Neuronal stem cell (in vitro differentiated cells): ENCODE measurements around the gene PKMYT1.

Experiments used
- DNase-seq: peaks from one replicate; pipeline ENCODE4 v3.0.0-alpha.2; 2013; ENCODE audit warnings: low spot score
- H2AFZ ChIP-seq: one replicate; pipeline ENCODE4 v1.6.1; 2013; ENCODE audit warnings: mild to moderate bottlenecking, low read length, inconsistent platforms
- H2AK5ac ChIP-seq: 2 replicates; pipeline ENCODE4 v1.6.1; 2013; ENCODE audit warnings: low read depth, mild to moderate bottlenecking, inconsistent platforms, low read length, moderate library complexity, mixed read lengths
- H2BK120ac ChIP-seq: 2 replicates; pipeline ENCODE4 v1.6.1; 2013; ENCODE audit warnings: low read depth, mild to moderate bottlenecking, inconsistent platforms, low read length, moderate library complexity, mixed read lengths
- H2BK12ac ChIP-seq: one replicate; pipeline ENCODE4 v1.6.1; 2013; ENCODE audit warnings: low read length, inconsistent platforms
- H2BK15ac ChIP-seq: 2 replicates; pipeline ENCODE4 v1.6.1; 2013; ENCODE audit warnings: mild to moderate bottlenecking, low read length, inconsistent platforms, mixed read lengths
- H2BK5ac ChIP-seq: one replicate; pipeline ENCODE4 v1.6.1; 2013; ENCODE audit warnings: inconsistent platforms, mild to moderate bottlenecking, low read length, moderate library complexity
- H3K14ac ChIP-seq: one replicate; pipeline ENCODE4 v1.6.1; 2013; ENCODE audit warnings: low read length, inconsistent platforms
- H3K18ac ChIP-seq: 2 replicates; pipeline ENCODE4 v1.6.1; 2013; ENCODE audit warnings: low read length, inconsistent platforms
- H3K23ac ChIP-seq: 2 replicates; pipeline ENCODE4 v1.6.1; 2013; ENCODE audit warnings: low read depth, mild to moderate bottlenecking, mixed read lengths, low read length, inconsistent platforms; ENCODE audit not compliant: poor library complexity
- H3K27ac ChIP-seq: replicated peaks from 3 replicates; pipeline ENCODE4 v1.5.1; 2013; ENCODE audit warnings: low read length, inconsistent platforms
- H3K27me3 ChIP-seq, 3 experiments: 2 replicates each; pipeline ENCODE4 v1.6.1; 2013; ENCODE audit warnings: low read length in 3 of 3, mild to moderate bottlenecking in 2 of 3, inconsistent platforms in 1 of 3, low read depth in 1 of 3, mixed read lengths in 1 of 3, moderate library complexity in 1 of 3; ENCODE audit not compliant: control insufficient read depth in 3 of 3, insufficient read depth in 3 of 3
- H3K36me3 ChIP-seq, 2 donors: replicated peaks in 1 of 2; 2 replicates each; pipeline ENCODE4 v1.6.1; 2013; ENCODE audit warnings: low read length in 2 of 2; ENCODE audit not compliant: control insufficient read depth in 2 of 2, insufficient read depth in 2 of 2
- H3K4ac ChIP-seq: 2 replicates; pipeline ENCODE4 v1.6.1; 2013; ENCODE audit warnings: inconsistent platforms, mild to moderate bottlenecking, low read length, moderate library complexity
- H3K4me1 ChIP-seq, 2 donors: 1 replicate in 1 of 2; 2 replicates in 1 of 2; pipeline ENCODE4 v1.6.1; 2013; ENCODE audit warnings: low read length in 2 of 2, low read depth in 1 of 2; ENCODE audit not compliant: control insufficient read depth in 2 of 2, insufficient read depth in 1 of 2
- H3K4me2 ChIP-seq: one replicate; pipeline ENCODE4 v1.6.1; 2013; ENCODE audit warnings: mild to moderate bottlenecking, low read length, inconsistent platforms; ENCODE audit not compliant: insufficient read depth, poor library complexity, severe bottlenecking
- H3K4me3 ChIP-seq, 2 donors: 2 replicates each; pipeline ENCODE4 v1.5.1; 2013; ENCODE audit warnings: low read length in 2 of 2, mild to moderate bottlenecking in 2 of 2, inconsistent platforms in 1 of 2, moderate library complexity in 1 of 2
- H3K79me1 ChIP-seq: one replicate; pipeline ENCODE4 v1.6.1; 2013; ENCODE audit warnings: low read depth, mild to moderate bottlenecking, inconsistent platforms, low read length, moderate library complexity
- H3K9ac ChIP-seq: one replicate; pipeline ENCODE4 v1.6.1; 2013; ENCODE audit warnings: mild to moderate bottlenecking, low read depth, low read length, inconsistent platforms; ENCODE audit not compliant: poor library complexity
- H3K9me3 ChIP-seq, 2 donors: replicated peaks in 1 of 2; 2 replicates each; pipeline versions ENCODE3 to v1.6.1; 2013; ENCODE audit warnings: low read length in 2 of 2, mild to moderate bottlenecking in 2 of 2, inconsistent platforms in 1 of 2, low read depth in 1 of 2, mixed read lengths in 1 of 2, moderate library complexity in 1 of 2; ENCODE audit not compliant: control insufficient read depth in 2 of 2, insufficient read depth in 1 of 2
- H4K8ac ChIP-seq: one replicate; pipeline ENCODE4 v1.6.1; 2013; ENCODE audit warnings: low read depth, mild to moderate bottlenecking, inconsistent platforms, low read length, moderate library complexity
- H4K91ac ChIP-seq: one replicate; pipeline ENCODE4 v1.6.1; 2013; ENCODE audit warnings: low read length, low read depth, mild to moderate bottlenecking, inconsistent platforms; ENCODE audit not compliant: poor library complexity
- WGBS, 2 donors: extraction: QIAGEN DNeasy Blood & Tissue Kit; methylation state at CpG; one replicate each; pipeline ENCODE4 v1.1.7; 2013; ENCODE audit warnings: missing lambda C conversion rate in 2 of 2, mixed read lengths in 1 of 2; ENCODE audit not compliant: insufficient read length in 2 of 2, insufficient replicate concordance in 1 of 2; ENCODE audit errors: extremely low coverage in 2 of 2; 5-methylcytosine and 5-hydroxymethylcytosine counted together

PKMYT1 gene

GRCh38 chr16:2942045-2942444 lies 38.2 kb downstream of the PKMYT1 start:
- Histone ChIP-seq H3K4me1 (no peaks in the 10 kb centered on the region), H4K91ac (no peak overlapping the region), H3K27me3 (no peaks in the 10 kb centered on the region), H2AFZ (no peak overlapping the region), H2BK15ac (no peak overlapping the region), H2AK5ac (no peak overlapping the region), H3K36me3 (peaks cover 2 to 68% of the 10 kb centered on the region in 2 donors), H3K9me3 (peaks cover 0 to 3% of the 10 kb centered on the region in 2 donors), H2BK12ac (no peak overlapping the region), H4K8ac (no peak overlapping the region), H3K27ac (no peak overlapping the region), H2BK5ac (no peak overlapping the region), H3K18ac (no peak overlapping the region), H3K4me3 (no peak overlapping the region), H3K4ac (no peak overlapping the region), H3K4me2 (no peak overlapping the region), H3K14ac (no peak overlapping the region), H2BK120ac (no peak overlapping the region), H3K9ac (no peak overlapping the region), H3K79me1 (no peaks in the 10 kb centered on the region), H3K23ac (no peak overlapping the region)
- no peak for DNase-seq
- WGBS, 2 donors = no CpG with 5 or more reads among the region's 4 CpGs

- Histone ChIP-seq H3K79me1 (no peaks in the 10 kb centered on the region), H3K4me1 (no peaks in the 10 kb centered on the region), H3K27ac (no peak overlapping the region), H2BK15ac (no peak overlapping the region), H3K23ac (no peak overlapping the region), H3K4me3 (no peak overlapping the region), H3K9me3 (no peaks in the 10 kb centered on the region), H3K14ac (no peak overlapping the region), H3K27me3 (no peaks in the 10 kb centered on the region), H3K4ac (no peak overlapping the region), H3K9ac (no peak overlapping the region), H4K8ac (no peak overlapping the region), H2BK120ac (no peak overlapping the region), H4K91ac (no peak overlapping the region), H3K18ac (no peak overlapping the region), H2BK12ac (no peak overlapping the region), H3K36me3 (peaks cover 2 to 65% of the 10 kb centered on the region in 2 donors), H2AFZ (no peak overlapping the region), H2AK5ac (no peak overlapping the region), H3K4me2 (no peak overlapping the region), H2BK5ac (no peak overlapping the region)
- WGBS, 2 donors = no CpG with 5 or more reads among the region's 2 CpGs
- DNase-seq = no peak
Observed at GRCh38 chr16:2939968-2940367, 40.3 kb downstream of the PKMYT1 start.

DNA sequence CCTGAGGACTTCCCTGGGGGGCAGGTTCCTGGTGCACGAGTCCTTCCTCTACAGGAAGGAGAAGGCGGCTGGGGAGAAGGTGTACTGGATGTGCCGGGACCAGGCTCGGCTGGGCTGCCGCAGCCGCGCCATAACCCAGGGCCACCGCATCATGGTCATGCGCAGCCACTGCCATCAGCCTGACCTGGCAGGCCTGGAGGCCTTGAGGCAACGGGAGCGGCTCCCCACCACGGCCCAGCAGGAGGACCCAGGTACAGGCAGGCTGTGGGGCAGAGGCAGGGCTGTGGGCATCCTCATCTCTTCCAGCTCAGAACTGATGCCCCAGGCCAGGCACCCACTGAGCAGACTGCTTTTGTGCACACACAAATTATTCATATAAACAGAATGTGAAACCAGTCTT lies 42.0 kb downstream of the PKMYT1 start:
- Histone ChIP-seq H3K4ac (no peak overlapping the region), H3K4me1 (no peaks in the 10 kb centered on the region), H4K8ac (no peak overlapping the region), H4K91ac (no peak overlapping the region), H3K9ac (no peak overlapping the region), H2AFZ (no peak overlapping the region), H2AK5ac (no peak overlapping the region), H3K79me1 (no peaks in the 10 kb centered on the region), H2BK12ac (no peak overlapping the region), H3K9me3 (no peaks in the 10 kb centered on the region), H2BK5ac (no peak overlapping the region), H3K36me3 (peaks cover 5 to 66% of the 10 kb centered on the region in 2 donors), H3K14ac (peak overlapping the region; percentile 38), H3K18ac (no peak overlapping the region), H3K4me2 (no peak overlapping the region), H2BK15ac (no peak overlapping the region), H3K4me3 (no peak overlapping the region), H3K27me3 (no peaks in the 10 kb centered on the region), H3K23ac (no peak overlapping the region), H2BK120ac (no peak overlapping the region), H3K27ac (no peak overlapping the region)
- no peak for DNase-seq
- WGBS, 2 donors = no CpG with 5 or more reads among the region's 12 CpGs

- no peaks in the 10 kb centered on the region for H3K79me1 ChIP-seq
- no peak overlapping the region for H2BK12ac ChIP-seq
- no peak overlapping the region for H4K91ac ChIP-seq
- H3K23ac ChIP-seq = no peak overlapping the region
- no peak for DNase-seq
- H3K27me3 ChIP-seq = no peaks in the 10 kb centered on the region
- no peak overlapping the region for H3K4me3 ChIP-seq
- H3K4me2 ChIP-seq = no peak overlapping the region
- no peak overlapping the region for H3K18ac ChIP-seq
- H2BK5ac ChIP-seq = no peak overlapping the region
- H4K8ac ChIP-seq = no peak overlapping the region
- no peaks in the 10 kb centered on the region for H3K4me1 ChIP-seq
- H2AFZ ChIP-seq = no peak overlapping the region
- H3K36me3 ChIP-seq = peaks cover 5 to 64% of the 10 kb centered on the region in 2 donors
- H3K4ac ChIP-seq = no peak overlapping the region
- no peak overlapping the region for H2AK5ac ChIP-seq
- no CpG with 5 or more reads among the region's 24 CpGs for WGBS, 2 donors
- H2BK15ac ChIP-seq = no peak overlapping the region
- H3K27ac ChIP-seq = no peak overlapping the region
- H3K9ac ChIP-seq = peak overlapping the region; percentile 21
- no peak overlapping the region for H2BK120ac ChIP-seq
- no peak overlapping the region for H3K14ac ChIP-seq
- no peaks in the 10 kb centered on the region for H3K9me3 ChIP-seq
Observed at GRCh38 chr16:2937170-2937569, 43.1 kb downstream of the PKMYT1 start.
